DMS 273 (cell line): Measurements from ENCODE around the gene CRBN.

Experiments
- DNase-seq: peaks from one replicate; lab custom pipeline; 2025; ENCODE audit not compliant: unreplicated experiment; lab: John Stamatoyannopoulos, UW

Gene CRBN

DNA sequence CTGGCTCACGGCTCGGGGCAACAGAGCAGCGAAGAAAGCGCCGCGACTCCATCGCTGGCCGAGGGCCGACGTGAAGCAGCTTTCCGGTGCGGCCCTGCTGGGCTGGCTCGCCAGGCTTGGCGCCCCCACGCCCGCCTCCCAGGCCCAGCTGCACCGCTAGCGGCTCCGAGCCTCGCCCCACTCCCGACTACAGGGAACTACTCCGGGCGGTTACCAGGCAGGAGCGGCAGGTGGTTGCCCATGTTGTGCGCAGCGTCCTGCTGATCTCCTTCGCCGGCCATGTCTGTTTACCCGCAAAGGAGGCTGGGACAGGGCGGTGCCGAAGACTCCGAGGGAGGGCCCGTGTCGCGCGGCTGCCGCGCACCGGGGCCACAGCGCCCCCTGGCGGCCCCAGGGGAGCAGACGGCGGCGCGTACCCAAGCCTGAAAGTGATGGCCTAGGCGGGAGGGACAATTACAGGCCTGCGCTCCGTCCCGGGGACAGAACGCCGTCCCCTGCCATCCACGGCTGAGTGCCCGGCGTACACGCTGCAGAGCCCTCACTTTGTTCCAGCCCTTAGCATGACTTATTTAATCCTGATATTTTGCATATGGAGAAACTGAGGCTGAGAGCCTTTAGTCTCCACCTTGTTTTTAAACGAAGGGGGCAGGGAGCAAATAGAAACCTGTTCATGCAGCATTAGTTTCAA, at the start of gene CRBN:
Gene CRBN, minus strand, starts transcription at position 285 of the 688 bp plus-strand sequence. Its CDS starts 4 bp downstream, at position 281.
- peak; percentile 90 for DNase-seq

DNA sequence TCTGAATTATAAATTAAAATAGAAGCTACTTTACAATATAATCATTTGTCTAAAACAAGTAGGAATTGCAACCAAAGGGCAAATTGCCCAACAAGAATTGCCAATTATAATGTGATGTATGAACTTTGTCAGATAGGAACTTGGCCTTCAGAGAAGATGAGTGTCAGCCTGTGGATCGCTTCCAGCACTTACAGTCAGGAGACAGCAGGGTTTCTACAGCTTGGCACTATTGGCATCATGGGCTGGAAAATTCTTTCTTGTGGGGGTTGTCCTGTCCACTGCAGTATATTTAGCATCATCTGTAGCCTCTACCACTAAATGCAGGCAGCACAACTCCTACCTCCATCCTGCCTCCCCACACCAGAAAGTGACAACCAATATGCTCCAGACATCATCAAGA, 48.1 kb upstream of the CRBN start:
- no peak for DNase-seq

DNA sequence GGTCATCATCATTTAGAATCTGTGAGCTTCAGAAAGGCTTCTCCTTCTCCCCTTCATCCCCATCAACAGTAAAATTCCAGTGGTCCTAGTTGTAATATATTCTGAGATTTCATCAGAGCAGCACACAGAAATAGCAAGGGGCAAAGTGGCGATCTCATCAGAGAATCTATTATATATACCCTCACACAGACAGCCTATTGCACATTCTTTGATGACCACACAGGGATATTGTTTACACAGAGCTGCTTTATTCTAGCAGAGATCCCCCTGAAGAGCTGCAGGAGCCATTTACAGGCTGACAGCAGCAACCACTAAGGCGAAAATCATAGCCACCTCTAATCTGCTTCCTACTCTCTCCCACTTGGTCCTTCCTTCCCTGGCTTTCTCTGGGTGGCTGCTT, 42.0 kb upstream of the CRBN start:
- no peak for DNase-seq

DNA sequence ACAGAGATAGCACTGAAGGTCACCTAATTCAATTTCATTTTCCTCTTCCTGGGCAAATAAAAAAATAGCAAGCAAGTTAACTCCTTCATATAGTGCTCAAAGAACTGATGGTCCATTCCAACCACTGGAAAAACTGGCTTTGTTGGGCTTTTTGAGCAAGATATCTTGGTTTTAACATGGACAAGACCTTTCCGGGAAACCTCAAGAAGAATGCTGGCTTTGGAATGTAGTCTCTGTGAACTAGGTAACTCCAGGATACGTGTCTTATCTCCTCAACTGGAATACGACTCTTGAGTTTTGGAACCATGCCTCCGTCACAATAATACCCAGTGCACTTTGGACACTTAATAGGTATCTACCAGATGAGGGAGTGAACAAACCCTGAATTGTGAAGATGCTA, 36.9 kb upstream of the CRBN start:
- no peak for DNase-seq

DNA sequence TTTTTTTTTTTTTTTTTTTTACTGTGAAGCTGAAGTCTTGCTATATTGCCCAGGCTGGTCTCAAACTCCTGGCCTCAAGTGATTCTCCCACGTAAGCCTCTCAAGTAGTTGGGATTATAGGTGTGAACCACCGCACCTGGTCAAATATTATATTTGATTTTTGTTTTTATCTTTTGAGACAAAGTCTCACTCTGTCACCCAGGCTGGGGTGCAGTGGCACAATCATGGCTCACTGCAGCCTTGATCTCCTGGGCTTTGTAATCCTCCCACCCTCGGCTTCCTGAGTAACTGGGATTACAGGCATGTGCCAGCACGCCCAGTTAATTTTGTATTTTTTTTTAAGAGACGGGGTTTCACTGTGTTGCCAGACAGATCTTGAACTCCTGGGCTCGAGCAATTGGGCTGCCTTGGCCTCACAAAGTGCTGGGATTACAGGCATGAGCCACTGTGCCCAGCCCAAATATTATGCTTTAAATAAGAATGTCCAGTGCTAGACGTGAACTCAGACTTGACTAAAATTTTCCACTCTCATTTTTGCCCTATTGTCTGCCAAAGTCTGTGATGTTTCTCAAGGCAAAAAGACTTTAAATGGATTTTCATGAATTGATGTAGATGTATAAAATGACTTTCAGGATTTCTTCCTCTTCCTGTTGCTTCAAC, 33.4 kb upstream of the CRBN start:
- no peak for DNase-seq

DNA sequence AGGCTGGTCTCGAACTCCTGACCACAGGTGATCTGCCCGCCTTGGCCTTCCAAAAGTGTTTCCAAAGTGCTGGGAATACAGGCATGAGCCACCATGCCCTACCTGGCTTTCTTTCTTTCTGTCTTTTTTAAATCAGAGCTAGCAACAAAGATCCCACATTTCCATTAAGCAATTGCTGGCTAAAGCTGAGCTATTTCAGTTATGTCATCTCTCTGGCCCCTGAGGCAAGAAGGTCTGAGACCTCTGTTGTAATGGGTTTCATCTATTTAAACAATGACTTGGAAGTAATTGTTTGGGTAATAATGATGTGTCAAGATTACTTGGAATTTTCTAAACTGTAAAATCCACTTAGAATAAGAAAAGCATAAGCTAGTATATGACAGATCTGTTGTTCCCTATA, 30.2 kb upstream of the CRBN start:
- no peak for DNase-seq

DNA sequence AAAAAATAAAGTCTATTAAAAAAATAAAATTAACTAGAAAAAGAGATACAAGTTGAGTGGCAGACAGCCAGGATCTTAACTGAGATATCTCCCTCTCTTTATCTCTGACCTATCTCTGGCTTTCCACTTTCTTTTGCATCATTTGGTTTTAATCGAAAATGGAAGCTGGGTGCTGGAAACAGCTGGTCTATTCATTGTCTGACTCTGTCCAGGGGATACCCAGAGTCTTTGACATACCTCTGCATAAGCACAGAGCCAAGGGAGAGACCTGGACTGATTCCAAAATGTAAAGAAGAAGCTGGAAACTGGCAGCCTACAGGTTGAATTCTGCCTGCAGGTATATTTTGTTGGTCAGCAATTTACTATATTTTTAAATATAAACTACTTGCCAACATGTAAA, 29.6 kb upstream of the CRBN start:
- DNase-seq: no peak

DNA sequence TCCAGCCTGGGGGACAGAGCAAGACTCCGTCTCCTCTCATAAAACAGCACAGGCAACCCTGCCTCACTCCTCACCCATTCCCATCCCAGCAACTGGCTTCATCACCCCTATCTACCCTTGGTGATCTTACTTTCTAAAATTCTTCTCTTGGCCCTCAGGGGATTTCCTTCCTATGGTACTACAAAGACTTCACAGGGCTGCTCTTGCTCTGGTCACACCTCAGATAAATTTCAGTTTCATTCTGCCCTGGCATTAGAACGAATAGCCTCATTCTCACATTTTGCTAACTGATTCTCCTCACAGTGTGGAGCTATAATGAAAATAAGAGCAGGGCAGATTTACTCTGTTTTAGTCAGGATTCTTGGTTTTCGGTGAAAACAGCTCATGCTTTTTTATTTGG, 22.1 kb upstream of the CRBN start:
- DNase-seq: no peak

DNA sequence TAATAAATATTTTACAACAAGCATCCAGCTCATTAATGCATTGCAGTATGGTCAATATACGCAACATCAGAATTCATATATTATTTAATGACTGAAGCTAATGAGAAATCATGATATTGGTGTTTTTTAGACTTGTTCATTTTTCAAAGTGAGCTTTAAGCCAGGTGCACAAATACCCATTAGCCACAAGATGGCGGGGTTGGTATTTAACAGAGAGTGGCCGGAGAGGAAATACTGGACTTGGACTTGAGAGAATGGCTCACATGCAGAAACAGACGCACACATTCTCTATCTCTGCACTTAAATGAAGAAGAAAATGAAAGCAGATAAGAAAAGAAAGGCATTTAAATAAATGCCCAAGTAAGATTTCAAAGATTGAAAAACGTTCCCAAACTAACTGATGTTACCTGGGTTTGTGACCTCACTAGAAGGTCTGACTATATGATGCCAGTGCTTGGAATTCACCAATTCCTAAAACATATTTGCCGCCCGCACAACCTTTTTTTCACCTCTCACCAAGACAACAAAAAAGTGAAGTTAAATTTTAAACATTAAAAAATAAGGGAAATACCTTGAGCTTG, 21.2 kb upstream of the CRBN start:
- peak; percentile 66 for DNase-seq

DNA sequence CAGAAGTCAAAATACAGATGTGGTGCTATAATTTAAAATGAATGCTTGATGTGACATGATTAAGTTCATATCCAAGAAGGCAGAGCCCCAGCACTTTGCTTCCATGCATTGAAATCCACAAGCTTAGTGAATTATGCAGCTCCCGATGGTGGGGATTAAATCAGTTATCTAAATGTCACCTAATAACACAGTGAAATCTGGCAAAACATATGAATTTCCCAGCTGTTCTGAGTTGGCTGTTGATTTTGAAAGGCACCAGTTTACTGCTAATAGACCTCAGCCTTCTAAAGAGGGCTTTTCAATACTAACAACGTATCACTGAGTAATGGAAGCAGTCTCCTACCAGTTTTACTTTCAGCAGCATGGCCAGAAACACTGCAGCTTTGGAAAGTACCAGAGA, 19.8 kb upstream of the CRBN start:
- no peak for DNase-seq

DNA sequence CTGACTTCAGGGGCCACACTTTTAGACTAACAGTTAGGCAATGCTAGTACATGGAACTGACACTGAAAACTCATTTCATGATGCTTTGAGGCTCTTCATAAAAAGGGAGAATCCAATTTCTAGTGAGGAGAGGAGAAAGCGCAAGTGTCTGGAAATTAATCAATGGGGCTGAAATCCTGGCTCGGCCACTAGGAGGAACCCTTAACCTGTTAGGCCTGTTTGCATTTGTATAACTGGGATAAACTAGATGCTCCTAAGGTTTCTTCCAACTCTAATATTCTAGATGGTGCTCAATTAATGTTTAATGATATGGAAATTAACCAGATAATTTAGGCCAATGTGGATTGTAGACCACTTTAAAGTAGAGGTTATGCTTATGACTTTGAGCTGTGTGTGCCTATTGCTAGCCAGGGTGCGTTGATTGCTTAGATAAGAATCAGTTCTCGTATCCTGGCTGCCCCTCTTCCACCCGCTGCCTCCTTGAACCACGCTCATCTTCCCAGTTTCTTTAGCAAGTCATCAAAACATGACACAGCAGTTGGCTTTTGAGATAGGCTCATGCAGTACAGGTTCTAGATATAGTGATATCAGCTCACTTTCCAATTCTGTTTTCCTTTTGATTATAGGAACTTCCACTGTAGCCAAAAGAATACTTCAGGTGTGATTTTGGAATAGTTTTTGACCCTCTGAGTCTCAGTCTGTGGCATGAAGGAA, 16.8 kb upstream of the CRBN start:
- DNase-seq: peak; percentile 29

DNA sequence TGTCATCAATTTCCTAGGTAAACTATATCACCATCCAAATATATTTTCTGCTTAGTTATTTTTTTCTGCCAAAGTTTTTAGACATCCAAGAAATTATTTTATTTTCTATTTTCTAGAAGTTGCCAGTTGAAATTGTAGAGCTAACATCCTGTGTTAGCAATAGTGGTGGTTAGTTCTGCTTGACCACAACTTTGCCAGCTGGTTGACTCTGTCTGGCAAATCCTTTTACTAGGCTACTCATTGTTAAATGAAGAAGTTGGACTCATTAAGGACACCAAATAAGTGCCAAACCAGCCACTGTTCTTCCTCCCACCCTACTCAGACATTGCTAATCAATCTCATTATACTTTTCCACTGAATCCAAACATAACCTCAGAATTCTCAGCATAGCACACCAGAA, 15.4 kb upstream of the CRBN start:
- DNase-seq: no peak

DNA sequence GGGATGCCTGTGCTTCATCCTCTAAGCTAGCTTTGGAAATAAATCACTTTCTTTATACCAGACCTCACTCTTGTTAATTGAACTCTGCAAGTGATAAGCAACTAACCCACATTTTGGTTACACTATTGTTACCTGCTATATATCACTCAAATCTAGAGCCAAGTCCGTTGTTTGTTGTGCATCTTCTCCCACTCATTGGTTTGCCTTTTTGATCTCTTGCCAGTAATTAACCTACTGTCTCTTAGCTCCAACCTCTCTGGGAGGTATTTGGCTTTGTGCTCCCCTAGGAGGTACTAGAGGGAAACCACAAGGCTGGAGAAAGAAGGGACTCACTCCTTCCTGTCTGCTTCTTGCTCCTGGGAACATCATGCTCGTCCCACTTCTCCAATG, 12.8 kb upstream of the CRBN start:
- DNase-seq: no peak

DNA sequence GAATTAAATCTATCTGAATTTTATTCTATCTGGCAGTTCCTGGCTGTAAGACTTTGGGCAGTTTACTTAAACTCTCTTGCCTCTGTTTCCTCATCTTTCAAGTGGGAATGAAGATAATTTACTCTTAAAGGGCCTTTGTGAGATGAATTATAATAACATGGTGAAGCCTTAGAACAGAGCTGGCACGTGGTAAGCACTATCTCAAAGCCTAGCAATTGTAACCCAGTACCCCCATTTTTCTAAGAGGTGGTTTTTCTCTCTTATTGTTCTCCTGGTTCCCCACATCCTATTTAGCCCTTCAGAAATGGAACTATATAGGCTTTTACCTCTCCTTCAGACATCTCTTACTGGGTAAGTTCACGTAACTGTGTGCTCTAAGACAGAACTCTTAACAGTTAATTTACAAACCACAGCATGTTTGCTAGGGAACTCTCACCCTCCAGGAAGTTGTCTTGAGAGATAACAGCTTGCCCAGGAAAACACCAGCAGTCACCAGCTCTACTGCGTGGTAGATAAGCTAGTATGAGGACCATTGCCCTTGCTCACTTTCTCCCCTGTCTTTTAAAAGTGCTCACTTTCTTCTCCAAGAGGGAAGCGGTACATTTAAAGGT, 12.3 kb upstream of the CRBN start:
- no peak for DNase-seq

DNA sequence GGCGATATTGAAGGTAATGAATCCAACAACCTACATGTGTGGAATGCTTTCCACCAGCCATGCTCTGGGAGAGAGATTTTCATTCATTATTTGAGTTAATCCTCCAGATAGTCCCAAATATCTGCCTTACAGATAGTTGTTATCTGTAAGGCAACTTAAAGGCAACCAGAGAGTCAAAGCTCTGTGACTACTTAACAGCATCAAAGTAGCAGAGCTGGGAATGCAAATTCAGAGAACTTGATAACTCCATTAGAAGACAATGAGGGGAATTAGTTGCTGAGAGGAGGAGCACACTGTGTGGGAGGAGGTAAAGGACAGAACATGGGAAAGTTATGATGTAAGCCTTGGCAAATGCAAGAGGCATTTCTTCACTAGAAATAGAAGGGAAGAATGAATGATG, 10.5 kb upstream of the CRBN start:
- no peak for DNase-seq

DNA sequence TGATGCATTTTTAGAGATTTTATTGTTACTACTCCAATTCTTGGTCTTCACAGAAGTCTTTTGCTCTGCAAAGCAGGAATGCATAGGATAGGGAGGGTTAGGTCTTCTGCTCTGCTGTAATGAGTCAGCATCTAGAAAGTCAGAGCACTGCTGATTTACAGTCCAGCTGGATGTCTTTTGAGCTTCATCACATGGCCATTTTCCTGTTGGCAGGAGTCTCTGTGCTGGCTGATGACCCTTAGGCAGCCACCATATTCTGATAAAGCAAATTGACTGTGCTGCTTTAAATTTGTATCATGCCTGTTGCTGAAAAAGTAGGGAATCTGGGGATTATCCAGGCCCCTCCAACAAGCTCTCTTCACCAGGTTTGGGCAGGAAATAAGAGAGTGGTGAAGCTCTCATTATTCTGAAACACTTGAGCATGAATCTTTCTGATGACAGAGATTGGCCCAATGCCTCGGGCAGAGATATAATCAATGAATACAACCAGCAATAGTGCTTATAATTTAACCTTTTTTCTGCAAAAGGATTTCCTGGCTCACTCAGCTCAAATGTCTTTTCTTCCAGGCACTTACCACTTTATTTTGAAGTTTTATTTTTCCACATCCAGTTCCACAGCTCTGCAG, 9.7 kb upstream of the CRBN start:
- no peak for DNase-seq

DNA sequence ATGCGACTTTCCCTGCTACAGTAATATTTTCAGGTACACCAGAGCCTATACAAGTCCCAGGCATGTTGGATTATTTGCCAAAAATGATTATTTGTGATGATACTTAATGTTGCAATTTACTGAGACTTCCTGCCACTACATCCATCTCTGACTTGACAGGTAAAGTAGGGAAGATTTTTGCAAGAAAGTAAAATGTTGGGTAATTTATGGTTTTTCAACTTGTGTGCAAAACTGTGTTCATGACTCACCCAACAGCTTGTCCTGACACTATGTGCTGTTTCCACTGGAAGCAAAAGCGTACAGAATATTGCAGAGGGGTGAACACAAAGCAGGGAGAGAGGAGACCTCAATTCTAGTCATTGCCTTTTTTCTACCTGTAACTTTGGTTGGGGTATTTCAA, 5.4 kb upstream of the CRBN start:
- DNase-seq: no peak

DNA sequence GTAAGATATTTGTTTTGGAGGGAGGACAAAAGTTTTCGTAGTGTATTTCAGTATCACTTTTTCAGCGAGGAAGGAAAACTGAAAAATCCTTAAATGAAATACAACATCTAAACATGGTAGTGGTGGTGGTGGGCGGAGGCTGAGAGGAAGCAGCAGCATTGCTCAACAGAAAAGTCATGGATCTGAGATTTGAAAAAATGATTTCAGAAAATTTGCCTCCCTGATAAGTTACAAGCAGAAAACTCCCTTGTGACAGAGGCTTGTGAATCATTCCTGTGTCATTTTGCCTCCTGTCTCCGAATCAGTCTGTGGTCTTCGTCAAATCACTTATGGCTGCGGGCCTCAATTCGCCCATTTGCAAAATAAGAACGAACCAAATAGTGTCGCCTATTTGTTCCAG, 965 bp upstream of the CRBN start:
- DNase-seq: no peak

DNA sequence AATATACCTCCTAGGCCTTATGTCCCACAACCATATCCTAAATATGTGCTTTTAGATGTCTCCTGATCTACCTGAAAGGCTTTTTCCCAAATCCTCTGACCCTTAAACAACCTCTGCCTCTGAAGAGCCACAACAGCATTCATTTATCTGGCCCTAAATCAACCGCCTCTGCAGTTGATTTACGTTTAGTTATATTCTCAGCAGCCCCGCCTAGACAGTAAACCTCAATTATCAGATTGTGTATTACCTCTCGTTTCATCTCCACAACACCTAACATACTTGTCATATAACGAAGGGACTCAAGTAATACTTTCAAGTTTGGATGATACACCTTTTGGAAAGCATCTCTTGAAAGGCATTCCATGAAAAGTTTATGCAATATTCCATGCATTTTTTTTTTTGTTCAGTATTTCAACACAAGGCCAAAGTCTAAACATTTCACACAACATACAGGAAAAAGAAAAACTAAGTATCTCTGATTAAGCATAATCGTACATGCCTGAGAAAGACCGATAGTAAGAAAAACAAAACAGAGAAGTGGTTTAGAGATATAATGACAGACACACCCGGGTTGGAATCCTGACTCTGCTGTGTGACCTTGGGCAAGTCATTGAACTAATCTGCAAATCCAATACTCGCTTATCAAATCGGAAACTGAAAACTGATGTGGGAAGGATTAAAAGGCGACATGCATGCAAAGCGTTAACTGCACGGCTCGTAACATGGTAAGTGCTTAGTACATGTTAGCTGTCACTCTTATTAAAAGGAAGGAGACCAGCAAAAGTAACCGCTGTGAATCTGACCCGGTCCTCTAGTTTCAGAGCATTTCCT, 778 bp downstream of the CRBN start:
- no peak for DNase-seq

DNA sequence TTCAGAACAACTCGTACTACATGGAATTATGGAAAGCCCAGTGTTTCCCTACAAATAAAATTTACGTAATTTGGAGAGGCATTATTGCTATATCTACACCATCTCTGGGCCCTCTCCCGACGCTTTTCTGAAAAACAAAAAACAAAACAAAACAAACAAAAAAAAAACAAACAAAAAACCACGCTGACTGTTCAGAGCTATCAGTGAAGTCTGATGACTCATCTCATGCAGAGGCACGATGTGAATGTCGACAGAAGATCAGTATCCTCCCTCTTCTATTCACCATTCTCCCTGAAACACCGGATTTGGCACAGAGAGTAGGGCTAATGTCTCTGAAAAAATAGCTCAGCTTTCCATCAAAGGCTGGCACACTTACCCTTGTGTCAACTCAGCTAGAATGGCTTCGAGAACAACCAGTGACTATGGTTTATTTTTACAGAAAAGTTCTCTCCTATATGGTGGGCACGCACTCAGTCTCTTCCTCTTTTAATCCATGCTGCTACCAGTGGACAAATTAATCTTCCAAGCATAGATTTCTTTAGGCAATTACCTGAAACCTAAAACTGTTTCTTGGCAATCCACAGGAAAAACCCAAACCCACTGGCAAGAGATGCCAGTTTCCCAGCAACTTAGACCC, 1.5 kb downstream of the CRBN start:
- no peak for DNase-seq
